Inflammatory macrophage treated with lipopolysaccharide for 1 hour (primary cell): ENCODE data around the gene EDIL3.
"Not testable (repeated sequence)": the region's sequence is repeated elsewhere in the genome, so short reads cannot be mapped to it uniquely, and the experiment has no call there.

Source experiments
- DNase-seq, 2 donors: peaks; one replicate each; pipeline ENCODE4 v3.0.0-alpha.2; 2020 to 2022

EDIL3 gene

DNA sequence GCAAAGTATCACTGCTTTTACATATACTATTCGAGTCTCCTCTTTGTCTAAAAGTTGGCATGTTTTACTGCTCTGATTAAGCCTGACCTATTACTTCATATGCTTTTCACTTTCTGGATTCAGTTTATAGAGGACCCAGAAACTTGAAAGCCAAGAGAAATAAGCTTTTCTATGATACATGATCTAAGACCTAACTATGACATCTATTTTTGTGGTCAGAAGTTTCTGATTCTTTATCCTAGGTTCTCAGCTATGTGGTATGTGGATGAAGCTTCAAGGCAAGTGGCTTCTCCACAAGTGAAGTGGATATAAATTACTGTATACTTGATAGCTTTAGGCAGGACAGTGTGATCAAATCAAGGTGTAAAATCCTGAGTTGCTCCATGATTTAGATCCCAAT lies 6.3 kb downstream of the EDIL3 start:
- no peak for DNase-seq

DNA sequence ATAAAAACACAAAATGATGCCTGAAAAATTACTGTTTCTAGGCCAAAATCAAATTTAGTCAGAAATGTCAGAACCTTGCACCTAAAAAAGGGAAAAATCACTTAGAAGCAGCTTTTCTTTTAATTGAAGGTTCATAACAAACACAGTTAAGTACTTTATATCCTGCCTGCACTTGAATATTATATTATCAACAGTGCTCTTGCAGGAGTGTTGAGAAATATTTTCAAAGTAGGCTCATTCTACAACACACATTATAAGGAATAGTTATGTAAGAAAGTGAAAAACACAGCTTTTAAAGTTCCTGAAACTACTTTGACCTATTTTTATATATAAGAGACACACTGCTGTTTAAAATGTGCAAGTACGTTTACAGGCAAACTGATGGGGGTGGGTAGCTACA lies 8.3 kb downstream of the EDIL3 start:
- DNase-seq: no peak

DNA sequence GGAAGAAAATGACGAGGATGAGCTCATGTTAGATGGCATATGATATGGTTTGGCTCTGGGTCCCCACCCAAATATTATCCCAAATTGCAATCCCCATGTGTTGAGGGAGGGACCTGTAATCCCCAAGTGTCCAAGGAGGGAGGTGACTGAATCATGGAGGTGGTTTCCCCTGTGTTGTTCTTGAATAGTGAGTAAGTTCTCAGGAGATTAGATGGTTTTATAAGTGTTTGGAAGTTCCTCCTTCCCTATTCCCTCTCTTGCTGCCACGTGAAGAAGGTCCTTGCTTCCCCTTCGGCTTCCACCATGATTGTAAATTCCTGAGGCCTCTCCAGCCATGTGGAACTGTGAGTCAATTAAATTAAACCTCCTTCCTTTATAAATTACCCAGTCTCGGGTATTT lies 10.1 kb downstream of the EDIL3 start:
- no peak for DNase-seq

DNA sequence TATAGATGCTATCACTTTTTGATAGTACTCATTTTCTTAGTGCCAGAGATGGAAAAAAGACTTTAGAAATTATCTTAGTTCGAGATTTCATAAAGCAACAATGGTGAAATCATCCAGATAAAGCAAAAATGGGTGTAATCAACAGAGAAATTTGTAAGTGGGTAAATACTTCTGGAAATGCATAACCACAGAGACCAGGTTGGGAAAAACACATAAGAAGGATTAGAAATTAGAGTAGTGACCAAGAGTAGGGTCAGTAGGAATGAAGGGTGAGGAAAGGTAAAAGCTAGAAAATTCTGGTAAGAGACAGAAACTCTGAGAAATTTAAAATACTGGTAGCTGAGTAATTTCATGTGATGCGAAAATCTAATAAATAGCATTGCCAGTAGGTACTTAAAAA lies 11.2 kb downstream of the EDIL3 start:
- no peak for DNase-seq

DNA sequence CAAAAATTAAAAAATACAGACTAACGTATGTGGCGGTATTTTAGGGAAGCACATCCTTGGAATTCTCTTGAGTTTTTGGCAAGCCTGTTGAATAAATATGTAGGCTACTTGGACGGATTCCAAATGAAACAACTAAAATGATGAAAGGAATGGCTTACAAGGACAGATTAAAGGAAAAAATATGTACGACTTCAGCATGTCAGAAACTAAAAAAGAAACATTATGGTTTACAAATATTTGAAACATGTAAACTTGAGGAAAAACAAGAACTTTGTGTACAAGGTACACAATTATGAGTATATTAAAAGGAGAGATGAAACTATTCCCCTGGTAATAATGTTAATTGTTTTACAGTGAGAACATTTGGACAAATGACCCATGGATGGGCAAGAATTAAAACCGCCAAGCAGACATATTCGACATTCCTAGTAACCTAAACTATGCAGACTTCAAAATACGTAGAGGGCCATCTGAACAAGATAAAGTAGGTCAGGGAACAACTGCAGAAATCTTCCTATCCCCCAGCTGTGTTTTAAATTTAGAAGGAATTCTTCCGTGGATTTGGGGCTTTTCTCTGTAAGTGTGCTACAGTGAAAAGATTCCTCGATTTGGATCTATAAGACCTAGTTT lies 12.5 kb downstream of the EDIL3 start:
- DNase-seq: no peak

DNA sequence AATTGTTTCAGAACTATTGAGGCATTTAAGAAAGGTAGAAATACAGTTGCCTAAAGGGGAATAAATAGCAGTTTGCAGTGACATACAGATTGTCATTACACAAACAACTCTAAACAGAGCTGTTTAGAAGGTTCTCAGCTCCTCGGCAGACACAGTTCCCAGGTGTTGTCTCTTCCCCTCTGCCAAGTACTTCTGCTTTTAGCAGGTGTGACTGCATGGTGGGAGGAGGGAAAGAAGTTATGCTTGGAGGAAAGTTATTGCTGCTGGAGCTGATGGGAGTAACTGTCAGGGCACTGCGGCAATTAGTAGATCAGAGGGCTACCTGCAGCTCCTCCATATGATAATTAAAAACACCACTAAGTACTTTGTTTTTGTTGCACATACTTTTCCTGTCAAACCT lies 14.5 kb downstream of the EDIL3 start:
- DNase-seq: no peak

DNA sequence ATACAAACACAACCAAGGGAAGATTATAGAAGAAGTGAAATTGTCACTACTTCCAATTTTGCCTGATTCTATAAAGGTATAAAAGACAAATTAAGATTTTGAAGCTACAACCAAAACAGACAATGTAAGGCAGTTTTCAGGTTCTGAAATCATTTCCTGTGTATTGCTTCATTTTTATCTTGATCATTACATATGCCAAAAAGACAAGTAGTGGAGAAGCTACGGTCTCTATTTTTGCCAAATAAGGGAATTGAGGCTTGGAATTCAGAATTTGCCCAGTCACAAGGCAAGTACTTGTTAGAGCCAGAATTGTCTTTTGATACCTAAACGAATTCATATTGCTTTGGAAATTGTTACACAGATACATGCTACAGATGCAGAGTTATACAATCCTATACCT lies 20.6 kb downstream of the EDIL3 start:
- DNase-seq: no peak

DNA sequence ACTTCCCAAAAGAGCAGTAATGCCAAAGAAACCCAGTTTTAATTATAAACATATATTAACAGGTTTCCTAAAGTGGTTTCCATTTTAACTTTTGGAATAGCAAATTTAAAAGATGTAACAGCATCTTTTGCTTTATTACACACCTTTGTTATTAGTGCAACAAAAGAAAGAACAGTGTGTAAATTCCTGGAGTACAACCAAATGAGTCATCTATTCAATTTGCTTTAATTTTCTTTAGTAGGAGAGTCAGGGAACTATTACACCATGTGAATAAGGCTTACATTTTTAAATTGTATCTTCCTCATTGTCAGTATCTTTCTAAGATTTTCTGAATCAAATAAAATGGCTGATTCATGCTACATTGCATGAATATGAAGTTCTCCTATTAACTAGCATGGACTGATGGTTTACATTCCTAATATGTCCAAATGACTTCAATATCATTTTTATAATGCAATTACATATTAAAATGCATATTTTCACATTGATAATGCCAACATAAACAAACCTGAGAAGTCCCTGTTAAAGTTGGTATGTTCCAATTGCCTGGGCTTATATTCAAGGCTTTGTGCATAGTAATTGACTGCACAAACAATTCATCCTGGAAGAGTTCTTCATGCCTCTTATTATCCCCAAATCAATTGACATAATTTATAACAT lies 22.5 kb downstream of the EDIL3 start:
- no peak for DNase-seq

DNA sequence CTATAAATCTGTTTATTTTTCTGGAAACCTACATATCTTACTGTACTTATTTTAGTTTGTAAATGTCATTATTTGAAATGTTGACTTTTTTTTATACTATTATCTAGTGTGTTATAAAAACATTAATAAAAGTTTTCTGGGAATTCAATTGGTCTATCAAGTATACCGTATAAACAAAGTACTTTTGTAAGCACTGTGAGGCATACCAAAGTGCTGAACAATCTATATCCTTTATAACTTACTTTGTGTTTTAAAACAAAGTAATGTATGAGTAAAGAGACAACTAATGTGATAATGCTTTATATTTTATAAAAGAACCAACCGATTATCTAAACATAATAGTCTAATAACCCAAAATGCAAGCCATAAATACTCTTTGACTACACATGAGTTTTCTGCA lies 23.1 kb downstream of the EDIL3 start:
- no peak for DNase-seq

DNA sequence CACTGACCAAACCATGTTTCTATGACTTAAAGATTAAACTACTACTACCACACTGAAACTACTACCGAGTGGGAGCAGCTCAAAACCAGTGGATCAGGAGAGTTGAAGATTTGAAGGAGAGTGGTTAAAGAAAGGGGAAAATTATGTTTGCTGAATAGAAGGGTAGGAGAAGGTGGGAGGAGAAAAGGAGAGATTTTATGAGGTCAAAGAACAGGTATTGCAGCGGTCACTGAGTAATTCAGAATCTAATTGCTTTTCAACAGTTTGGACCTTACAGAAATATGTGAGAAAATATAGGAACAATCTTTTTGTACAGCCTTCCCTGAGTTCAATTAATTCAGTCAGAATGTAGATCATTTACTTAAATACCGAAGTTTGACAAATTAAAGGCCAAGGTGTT lies 24.6 kb downstream of the EDIL3 start:
- no peak for DNase-seq

DNA sequence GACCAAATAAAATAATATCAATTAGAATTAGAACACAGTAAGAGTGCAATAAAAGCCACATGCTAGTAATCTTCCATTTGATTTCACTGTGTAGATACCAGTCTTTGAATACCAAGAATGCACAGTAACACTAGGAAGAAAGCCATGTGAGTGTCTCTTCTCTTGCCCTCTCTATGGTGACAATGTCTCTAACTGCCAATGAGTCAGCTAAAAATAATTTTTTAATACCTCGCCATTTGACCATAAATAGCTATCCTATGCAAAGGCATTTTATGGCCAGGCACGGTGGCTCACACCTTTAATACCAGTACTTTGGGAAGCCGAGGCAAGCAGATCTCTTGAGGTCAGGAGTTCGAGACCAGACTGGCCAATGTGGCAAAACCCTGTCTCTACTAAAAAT lies 30.6 kb downstream of the EDIL3 start:
- DNase-seq: no peak

DNA sequence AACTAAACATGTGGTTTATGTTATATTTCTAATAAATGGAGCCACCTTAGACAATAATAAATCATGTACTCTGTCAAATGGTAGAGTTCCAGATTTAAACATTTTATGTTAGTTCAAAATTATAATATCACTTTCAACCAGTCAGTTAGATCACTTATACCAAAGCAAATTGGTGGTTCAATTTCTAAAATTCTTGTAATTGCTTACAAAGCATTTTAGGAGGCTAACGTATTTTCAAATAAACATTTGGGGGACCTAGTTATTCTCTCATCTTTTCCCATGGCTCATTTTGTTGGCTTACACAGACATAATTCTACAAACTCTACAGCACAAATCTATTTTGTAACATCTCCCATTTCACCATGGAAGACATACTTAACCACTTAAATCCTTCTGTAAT lies 39.9 kb downstream of the EDIL3 start:
- no peak for DNase-seq

DNA sequence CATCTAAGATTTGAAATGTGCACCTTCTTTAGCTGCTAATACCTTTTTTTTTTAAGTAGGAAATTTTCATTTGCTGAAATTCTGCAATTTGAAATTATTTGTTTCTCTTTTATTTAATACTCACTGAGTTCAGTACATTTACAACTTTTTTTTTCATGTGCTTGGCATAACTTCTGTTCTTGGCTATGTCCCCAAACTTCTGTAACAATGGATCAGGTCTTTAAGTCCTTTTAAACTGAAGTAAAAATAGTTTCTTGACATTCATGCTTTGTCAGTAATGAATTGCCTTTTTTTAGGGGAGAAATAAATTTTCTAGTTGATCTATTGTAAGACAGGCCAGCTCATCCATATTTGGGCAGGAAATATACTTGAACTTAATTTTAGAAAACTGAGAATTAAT lies 41.5 kb downstream of the EDIL3 start:
- DNase-seq: no peak

DNA sequence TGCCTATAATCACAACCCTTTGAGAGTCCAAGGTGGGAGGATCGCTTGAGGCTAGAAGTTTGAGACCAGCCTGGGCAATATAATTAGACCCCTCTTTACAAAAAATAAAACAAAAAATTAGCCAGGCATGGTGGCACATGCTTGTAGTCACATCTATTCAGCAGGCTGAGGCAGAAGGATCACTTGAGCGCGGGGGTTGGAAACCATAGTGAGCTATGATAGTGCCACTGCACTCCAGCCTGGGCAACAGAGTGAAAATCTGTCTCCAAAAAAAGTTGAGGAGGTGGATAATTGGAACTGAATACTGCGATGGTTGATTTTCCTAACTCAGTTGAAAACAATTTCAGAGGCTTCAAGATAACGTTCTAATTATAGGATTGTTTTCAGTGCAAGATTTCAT lies 52.6 kb downstream of the EDIL3 start:
- DNase-seq: no peak

DNA sequence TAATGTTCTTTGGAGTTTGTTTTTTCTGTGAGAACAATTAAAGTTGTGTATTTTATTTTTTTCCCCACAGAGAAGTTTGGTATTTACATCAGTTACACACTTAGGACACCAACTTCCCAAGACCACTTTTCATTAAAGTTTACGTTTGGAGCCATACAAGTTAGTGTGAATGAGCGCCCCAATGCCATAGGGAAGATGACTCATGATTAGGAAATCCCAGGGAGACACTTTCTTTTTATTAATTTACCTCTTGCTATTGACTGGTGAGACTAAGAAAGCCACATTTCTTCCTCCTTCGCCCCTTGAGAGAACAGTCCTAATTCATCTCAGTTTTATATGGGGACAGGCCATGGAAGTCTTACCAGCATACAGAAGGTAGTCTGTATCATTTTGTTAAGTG lies 57.1 kb downstream of the EDIL3 start:
- no peak for DNase-seq

DNA sequence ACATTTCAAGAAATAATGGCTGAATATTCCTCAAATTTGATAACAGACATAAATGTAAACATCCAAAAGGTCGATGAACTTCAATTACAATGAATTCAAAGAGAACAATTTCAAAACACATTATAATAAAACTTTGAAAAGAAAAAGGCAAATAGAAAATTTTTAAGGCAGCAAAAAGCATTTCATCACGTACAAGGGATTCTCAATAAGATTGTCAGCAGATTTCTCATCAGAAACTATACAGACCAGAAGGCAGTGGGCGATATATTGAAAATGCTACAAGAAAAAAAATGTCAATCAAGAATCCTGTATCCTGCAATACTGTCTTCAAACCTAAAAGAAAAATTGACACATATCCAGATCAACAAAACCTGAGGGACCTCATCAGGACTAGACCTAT lies 62.0 kb downstream of the EDIL3 start:
- DNase-seq: no peak

DNA sequence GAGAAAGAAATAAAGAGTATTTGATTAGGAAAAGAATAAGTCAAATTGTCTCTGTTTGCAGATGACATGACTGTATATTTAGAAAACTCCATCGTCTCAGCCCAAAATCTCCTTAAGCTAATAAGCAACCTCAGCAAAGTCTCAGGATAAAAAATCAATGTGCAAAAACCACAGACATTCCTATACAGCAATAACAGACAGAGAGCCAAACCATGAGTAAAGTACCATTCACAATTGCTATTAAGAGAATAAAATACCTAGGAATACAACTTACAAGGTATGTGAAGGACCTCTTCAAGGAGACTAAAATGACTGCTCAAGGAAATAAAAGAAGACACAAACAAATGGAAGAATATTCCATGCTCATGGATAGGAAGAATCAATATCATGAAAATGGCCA lies 66.9 kb downstream of the EDIL3 start:
- not testable (repeated sequence) for DNase-seq

DNA sequence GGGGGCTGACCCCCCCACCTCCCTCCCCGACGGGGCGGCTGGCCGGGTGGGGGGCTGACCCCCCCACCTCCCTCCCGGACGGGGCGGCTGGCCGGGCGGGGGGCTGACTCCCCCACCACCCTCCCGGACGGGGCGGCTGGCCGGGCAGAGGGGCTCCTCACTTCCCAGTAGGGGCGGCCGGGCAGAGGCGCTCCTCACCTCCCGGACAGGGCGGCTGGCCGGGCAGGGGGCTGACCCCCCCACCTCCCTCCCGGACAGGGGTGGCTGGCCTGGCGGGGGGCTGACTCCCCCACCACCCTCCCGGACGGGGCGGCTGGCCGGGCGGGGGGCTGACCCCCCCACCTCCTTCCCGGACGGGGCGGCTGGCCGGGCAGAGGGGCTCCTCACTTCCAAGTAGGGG lies 72.4 kb downstream of the EDIL3 start:
- DNase-seq: not testable (repeated sequence)

DNA sequence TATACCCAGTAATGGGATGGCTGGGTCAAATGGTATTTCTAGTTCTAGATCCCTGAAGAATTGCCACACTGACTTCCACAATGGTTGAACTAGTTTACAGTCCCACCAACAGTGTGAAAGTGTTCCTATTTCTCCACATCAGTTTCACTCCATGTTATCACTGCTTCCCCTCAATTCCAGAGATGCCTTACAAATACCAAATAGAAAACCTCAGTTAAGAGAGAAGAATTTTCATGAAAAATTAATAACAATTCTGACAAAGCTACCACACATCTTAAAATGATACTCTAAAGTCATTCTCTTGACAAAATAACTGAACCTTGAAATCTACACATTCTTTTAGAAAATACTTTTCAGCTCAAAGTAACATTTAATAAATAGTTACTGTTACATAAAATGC lies 74.8 kb downstream of the EDIL3 start:
- DNase-seq: not testable (repeated sequence)

DNA sequence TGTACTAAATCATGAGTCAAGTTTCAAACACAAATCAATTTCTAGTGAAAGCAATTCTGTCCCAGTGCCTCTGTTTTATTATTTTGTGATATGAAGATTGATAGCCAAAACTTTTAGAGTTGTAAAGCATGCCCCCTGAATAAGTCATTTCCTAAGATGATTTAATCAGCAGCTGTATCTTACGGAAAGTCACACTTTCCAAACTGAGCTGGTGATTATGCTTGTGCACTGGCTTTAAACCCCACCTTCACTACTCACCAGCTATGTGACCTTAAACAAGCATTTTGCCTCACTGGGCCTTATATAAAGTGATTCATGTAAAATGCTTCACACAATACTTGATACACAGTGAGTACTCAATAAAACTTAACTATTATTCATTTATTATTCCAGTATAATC lies 78.1 kb downstream of the EDIL3 start:
- no peak for DNase-seq

DNA sequence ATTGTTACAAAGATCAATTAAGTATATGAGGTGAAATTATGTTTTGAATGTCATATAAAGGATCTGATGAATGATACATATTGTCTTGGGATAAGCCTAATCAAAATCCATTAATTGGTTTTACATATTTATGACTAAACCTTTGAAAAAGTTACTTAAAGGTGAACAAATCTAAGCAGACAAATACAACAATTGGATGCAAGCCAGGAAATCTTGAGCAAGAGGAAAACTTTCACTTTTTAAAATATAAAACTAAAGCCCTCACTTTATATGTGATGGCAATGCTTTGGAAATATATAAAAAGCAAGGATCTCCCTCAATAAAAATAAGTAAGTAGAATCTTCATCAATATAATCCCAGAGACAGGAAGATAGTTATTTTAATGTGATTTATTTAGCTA lies 80.1 kb downstream of the EDIL3 start:
- DNase-seq: no peak

DNA sequence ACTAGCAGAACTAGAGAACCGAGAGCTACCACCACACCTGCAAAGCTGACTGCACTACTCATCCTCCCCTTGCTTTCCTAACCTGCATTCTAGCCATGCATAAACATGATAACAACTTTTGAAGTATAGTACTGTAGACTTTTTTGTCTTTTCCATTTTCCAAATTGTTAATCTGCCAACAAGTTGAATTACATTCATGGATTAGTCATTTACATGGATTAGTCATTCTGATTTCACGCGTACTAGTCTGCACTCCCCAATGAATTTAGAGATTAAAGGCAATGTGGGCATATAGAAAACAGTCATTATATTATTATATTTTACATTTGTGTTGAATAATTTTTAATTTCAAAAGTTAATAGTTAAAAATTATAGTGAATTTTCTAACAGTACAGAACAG lies 81.4 kb downstream of the EDIL3 start:
- no peak for DNase-seq

DNA sequence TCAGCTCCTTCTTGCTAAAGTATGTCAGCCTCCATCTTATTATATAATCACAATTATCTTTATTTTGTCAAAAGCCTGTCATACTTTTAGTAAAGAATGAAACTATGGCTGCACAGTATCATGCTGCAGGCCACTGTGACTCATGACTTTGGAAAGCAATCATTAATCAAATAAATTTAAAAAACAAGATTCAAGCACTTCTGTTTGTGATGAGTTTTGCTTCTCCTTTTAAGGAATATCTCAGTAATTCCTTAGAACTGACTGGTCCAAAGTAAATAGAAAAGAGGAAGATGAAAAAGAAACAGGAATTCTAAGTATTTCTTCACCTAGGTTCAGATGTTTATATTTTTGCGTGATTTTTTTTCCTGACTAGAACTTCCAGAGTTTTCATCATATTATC lies 83.1 kb downstream of the EDIL3 start:
- DNase-seq: no peak

DNA sequence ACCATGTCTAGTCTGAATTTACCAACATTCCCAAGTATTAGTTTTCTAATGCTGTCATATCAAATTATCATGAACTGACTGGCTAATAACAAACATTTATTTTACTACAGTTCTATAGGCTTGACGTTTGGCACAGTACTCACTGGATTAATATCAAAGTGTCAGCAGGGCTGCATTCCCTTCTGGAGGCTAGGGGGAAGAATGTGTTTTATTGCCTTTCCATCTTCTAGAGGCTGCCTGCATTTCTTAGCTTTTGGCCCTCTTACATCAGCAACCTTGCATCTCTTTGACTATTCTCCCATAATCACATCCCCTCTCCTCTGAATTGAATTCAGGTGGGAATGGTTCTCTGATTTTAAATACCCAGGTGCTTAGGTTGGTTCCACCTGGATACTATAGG lies 84.7 kb downstream of the EDIL3 start:
- no peak for DNase-seq

DNA sequence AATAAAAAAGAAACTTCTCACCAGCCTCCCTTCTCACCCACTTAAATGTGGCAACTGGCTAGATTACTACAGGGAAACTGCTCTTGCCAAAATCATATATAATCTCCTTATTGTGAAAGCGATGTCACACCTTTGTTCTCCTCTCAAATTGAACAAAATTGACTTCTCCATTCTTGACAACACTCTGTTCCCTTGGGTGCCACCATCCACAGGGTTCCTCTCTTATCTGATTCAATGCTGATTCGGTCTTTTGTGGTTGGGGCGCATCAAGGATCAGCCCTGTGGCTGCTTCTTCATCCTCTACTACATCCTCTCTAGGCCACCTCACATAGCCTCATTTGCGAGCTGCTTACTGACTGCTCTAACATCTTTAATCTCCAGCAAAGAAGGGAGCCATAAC lies 86.1 kb downstream of the EDIL3 start:
- no peak for DNase-seq
